Esophagus squamous epithelium (tissue), 5 donors: ENCODE data around the gene SPEF2. TPM values are rescaled to one million over a fixed set of nuclear protein-coding genes. Genes with fewer than 3 reads are reported as not detected.

Experiments
- DNase-seq: peaks from one replicate; lab custom pipeline; 2025; lab: John Stamatoyannopoulos, UW
- H3K27ac ChIP-seq, 4 donors: fragments of 200-600 bp; sonication (generic); one replicate each; pipeline ENCODE4 v1.5.1; 2016 to 2019; ENCODE audit warnings: mild to moderate bottlenecking in 1 of 4
- H3K27me3 ChIP-seq, 4 donors: fragments of 200-600 bp; sonication (generic); 1 replicate in 3 of 4; 2 replicates in 1 of 4; pipeline versions ENCODE4 v1.5.1 to v1.6.0; 2017 to 2021; ENCODE audit warnings: antibody characterized with exemption in 1 of 4
- H3K36me3 ChIP-seq, 3 donors: fragments of 200-600 bp; sonication (generic); one replicate each; pipeline ENCODE4 v1.5.1; 2016 to 2019
- H3K4me1 ChIP-seq, 3 donors: fragments of 200-600 bp; sonication (generic); one replicate each; pipeline ENCODE4 v1.5.1; 2017 to 2019
- H3K4me3 ChIP-seq, 4 donors: fragments of 200-600 bp; sonication (generic); 1 replicate in 3 of 4; 2 replicates in 1 of 4; pipeline ENCODE4 v1.5.1; 2016 to 2019; ENCODE audit warnings: mild to moderate bottlenecking in 2 of 4, moderate library complexity in 1 of 4
- H3K9me3 ChIP-seq, 3 donors: fragments of 200-600 bp; sonication (generic); one replicate each; pipeline ENCODE4 v1.5.1; 2016 to 2019
- CTCF ChIP-seq, 6 experiments: fragments of 450-650 bp in 4 of 6; fragments of 200-600 bp in 2 of 6; sonication (generic) in 2 of 6; IDR thresholded peaks; one replicate each; pipeline ENCODE4 v1.5.1; 2016 to 2019; ENCODE audit warnings: antibody characterized with exemption in 6 of 6, mild to moderate bottlenecking in 4 of 6, moderate library complexity in 4 of 6
- POLR2A ChIP-seq, 4 donors: fragments of 450-650 bp; IDR thresholded peaks; one replicate each; pipeline ENCODE4 v1.6.1; 2017; ENCODE audit warnings: antibody characterized with exemption in 4 of 4, mild to moderate bottlenecking in 4 of 4, moderate library complexity in 3 of 4
- WGBS, 2 donors: methylation state at CpG; one replicate each; pipeline ENCODE4 v1.1.5; 2018; 5-methylcytosine and 5-hydroxymethylcytosine counted together
- intact Hi-C: fragments of 100-400 bp; cut with DNase I; formaldehyde crosslinking; loops from one replicate; pipeline ENCODE4 v1.15.0; 2022
- total RNA-seq, 4 donors: library from RNA; depleted of rRNA; stranded (reverse); fragments of >200 nt; gene quantifications; one replicate each; pipeline ENCODE4 v1.1.0, GENCODE V29; 2016
- donor health status: DM: yes; HTN: yes; CAD: no.

The SPEF2 gene
- total RNA-seq, 4 donors from 2014 or later: 1.2 to 6.1 (median 3.0) TPM

GRCh38 chr5:35622974-35623373 is 5.3 kb downstream of the SPEF2 start:
- WGBS, 2 donors: 67 to 86% methylated on average over 3 of the region's 3 CpGs
- H3K9me3 ChIP-seq: no peaks in the 10 kb centered on the region
- intact Hi-C loops: no loop called here
- H3K4me3 ChIP-seq: no peak overlapping the region
- H3K27me3 ChIP-seq: no peaks in the 10 kb centered on the region
- DNase-seq: no peak
- no peak overlapping the region for H3K27ac ChIP-seq
- H3K4me1 ChIP-seq: peaks cover 4 to 13% (median 7%) of the 10 kb centered on the region in 3 donors
- TF ChIP-seq CTCF (IDR thresholded peaks at IDR 0.05): no peak
- no peak for TF ChIP-seq POLR2A (IDR thresholded peaks at IDR 0.05)
- H3K36me3 ChIP-seq: no peaks in the 10 kb centered on the region

GRCh38 chr5:35623991-35624390 is 6.3 kb downstream of the SPEF2 start:
- H3K27me3 ChIP-seq: no peaks in the 10 kb centered on the region
- no peak for DNase-seq
- no peak overlapping the region for H3K27ac ChIP-seq
- H3K36me3 ChIP-seq: no peaks in the 10 kb centered on the region
- intact Hi-C loops: no loop called here
- H3K4me1 ChIP-seq: peaks cover 0 to 3% (median 0%) of the 10 kb centered on the region in 3 donors
- no peak overlapping the region for H3K4me3 ChIP-seq
- TF ChIP-seq CTCF (IDR thresholded peaks at IDR 0.05) (no peak), POLR2A (IDR thresholded peaks at IDR 0.05) (no peak)
- no peaks in the 10 kb centered on the region for H3K9me3 ChIP-seq

- H3K27ac ChIP-seq: no peak overlapping the region
- H3K4me1 ChIP-seq: no peaks in the 10 kb centered on the region
- no peaks in the 10 kb centered on the region for H3K9me3 ChIP-seq
- DNase-seq: no peak
- H3K36me3 ChIP-seq: peaks cover 0 to 20% (median 0%) of the 10 kb centered on the region in 3 donors
- H3K27me3 ChIP-seq: no peaks in the 10 kb centered on the region
- intact Hi-C loops: no loop called here
- 100% methylated on average over 1 of the region's 1 CpG for WGBS, 2 donors
- no peak overlapping the region for H3K4me3 ChIP-seq
- no peak for TF ChIP-seq CTCF (IDR thresholded peaks at IDR 0.05)
- TF ChIP-seq POLR2A (IDR thresholded peaks at IDR 0.05): no peak
These were observed 8.4 kb downstream of the SPEF2 start for GRCh38 chr5:35626108-35626507.

- DNase-seq: no peak
- Histone ChIP-seq H3K9me3 (no peaks in the 10 kb centered on the region), H3K4me3 (no peak overlapping the region), H3K27me3 (no peaks in the 10 kb centered on the region), H3K27ac (no peak overlapping the region), H3K4me1 (no peaks in the 10 kb centered on the region), H3K36me3 (peaks cover 0 to 23% (median 0%) of the 10 kb centered on the region in 3 donors)
- TF ChIP-seq CTCF (IDR thresholded peaks at IDR 0.05): no peak
- no peak for TF ChIP-seq POLR2A (IDR thresholded peaks at IDR 0.05)
- intact Hi-C loops: no loop called here
- 44 to 92% methylated on average over 1 of the region's 1 CpG for WGBS, 2 donors
These were observed 8.9 kb downstream of the SPEF2 start for GRCh38 chr5:35626553-35626952.

- Histone ChIP-seq H3K27ac (no peak overlapping the region), H3K4me1 (no peaks in the 10 kb centered on the region), H3K36me3 (peaks cover 0 to 46% (median 0%) of the 10 kb centered on the region in 3 donors), H3K27me3 (no peaks in the 10 kb centered on the region), H3K9me3 (peaks cover 0 to 12% (median 0%) of the 10 kb centered on the region in 3 donors), H3K4me3 (no peak overlapping the region)
- intact Hi-C loops: no loop called here
- no peak for DNase-seq
- no peak for TF ChIP-seq POLR2A (IDR thresholded peaks at IDR 0.05)
- no peak for TF ChIP-seq CTCF (IDR thresholded peaks at IDR 0.05)
These were observed 16.7 kb downstream of the SPEF2 start for GRCh38 chr5:35634326-35634725.
